GM21515 (cell line): ENCODE results near the gene EIF2S3.
A peak's percentile ranks its signal among the peaks of the same experiment; 100 is the strongest.
"Not testable (repeated sequence)": the region's sequence is repeated elsewhere in the genome, so short reads cannot be mapped to it uniquely, and the experiment has no call there.

Experiments used
- ATAC-seq: cut with Tn5 transposase; IDR thresholded peaks from one replicate; pipeline ENCODE4 v1.9.1; 2021; ENCODE audit not compliant: unreplicated experiment

The EIF2S3 gene

DNA sequence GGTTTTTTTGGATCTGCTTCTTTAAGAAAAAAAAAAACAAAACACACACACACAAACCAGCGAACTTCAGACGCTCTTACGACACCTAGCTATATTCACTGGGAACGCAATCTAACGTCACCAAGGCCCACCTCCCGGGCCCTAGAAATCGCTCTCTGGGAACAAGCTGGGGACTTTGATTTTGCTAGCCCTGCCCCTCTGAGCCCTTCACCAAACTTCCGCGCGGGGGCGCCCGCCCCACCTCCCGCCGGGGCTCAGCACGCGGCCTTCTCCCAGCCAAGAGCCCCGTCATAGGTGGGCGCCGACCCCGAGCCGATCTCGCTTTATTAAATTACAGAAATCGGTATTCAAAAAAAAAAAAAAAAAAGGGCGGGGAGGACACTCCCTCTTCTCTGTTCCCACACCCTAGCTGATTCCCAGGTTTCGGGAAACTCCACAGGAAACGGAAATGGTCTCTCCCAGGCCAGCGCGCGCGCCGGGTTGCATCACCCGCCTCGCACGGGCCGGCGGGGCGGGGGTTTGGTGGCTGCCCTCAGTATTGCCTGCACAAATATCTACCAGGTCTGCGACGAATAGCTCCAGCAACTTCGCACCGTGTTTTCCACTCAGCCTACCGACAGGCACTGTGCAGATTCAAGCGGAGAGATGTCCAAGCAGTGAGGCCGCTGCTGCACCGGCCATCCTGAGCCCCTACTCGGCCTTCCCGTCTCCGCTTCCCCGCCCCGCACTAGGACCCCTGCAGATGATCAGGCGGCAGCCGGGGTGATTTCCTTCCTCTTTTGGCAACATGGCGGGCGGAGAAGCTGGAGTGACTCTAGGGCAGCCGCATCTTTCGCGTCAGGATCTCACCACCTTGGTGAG is at the start of gene EIF2S3:
EIF2S3 (plus strand) TSS at position 775 of the 861 bp plus-strand sequence; CDS start at position 788, 13 bp downstream.
- ATAC-seq, result peak; percentile 93

DNA sequence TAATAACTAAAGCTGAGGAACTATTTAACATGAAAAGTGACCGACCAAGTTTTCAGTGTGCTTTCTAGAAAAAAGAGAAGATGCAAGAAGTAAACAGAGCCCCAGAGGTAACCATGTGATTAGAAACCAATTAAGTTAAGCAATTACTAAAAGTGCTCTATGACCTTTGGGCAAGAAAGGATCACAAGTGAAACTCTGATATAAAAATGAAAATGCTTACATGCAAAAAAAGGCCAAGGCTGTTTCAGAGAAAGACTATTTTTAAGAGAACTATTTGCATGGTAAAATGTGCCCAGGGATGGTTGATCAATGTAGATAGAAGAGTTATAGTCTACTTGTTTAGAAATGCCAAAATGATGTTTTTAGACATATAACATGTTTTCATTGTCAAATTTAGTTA is 49.7 kb upstream of the EIF2S3 start:
- no peak for ATAC-seq

DNA sequence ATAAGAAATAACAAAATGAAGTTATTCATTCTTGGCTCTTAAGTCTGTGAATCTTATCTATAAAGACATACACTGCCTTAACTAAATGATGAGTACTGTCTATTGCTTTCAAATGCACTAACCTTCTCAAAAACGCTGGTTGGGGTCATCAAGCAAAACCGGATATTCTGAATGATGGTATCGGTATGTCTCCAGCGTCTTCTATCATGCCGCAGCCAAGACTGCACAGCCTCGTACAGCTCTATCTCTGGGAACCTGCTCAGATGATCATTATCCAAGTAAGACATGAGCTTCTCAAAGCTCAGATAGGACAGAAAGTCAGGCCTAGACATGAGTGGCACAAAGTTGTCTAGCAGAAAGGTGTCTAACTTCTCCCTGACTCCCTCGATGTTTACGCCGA is 48.9 kb upstream of the EIF2S3 start:
- no peak for ATAC-seq

DNA sequence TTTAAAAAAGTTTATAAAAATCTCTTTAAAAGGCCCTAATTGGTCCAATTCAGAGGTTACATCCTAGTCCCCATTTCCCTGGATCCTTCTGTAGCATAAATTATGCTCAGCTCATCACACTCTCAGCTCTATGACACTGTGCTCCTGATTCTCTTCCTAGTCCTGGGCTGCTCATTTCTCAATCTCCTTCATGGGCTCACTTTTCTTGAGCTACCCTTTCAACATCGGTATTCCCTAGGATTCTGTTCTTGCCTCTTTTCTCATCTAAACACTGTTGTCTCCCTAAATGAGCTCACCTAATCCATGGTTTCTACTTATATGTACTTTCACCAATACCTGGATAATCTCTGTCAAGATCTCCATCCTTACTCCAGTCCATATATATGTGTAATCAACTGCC is 42.5 kb upstream of the EIF2S3 start:
- ATAC-seq, result no peak

DNA sequence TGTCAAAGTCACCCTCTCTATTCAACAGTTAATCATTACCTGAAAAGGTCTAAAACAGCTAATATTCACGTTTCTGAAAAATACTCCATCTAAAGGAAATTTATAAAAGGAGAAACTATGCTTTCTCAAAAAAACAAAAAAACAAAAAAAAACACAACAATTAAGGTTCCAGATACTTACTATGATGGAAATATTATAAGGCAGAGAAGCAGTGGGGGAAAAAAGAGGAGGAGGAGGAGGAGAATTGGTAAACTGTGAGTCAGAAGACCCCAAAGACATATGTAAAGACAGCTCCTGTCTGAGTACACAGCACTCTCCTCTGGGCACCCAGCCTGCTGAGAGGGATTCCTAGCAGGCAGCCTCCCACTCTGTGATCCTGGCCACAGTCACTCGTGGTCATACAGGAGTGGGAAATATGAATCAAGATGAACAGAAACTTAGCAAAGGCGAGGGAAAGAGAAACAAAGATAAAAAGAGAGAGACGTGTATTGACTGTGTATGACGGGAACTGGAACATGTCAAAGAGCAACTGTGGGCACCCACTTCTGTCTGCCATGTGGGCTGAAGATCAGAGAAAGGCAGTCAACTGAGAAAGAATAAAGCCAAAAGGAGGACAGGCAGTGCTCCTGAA is 40.3 kb upstream of the EIF2S3 start:
- ATAC-seq, result peak; percentile 71

DNA sequence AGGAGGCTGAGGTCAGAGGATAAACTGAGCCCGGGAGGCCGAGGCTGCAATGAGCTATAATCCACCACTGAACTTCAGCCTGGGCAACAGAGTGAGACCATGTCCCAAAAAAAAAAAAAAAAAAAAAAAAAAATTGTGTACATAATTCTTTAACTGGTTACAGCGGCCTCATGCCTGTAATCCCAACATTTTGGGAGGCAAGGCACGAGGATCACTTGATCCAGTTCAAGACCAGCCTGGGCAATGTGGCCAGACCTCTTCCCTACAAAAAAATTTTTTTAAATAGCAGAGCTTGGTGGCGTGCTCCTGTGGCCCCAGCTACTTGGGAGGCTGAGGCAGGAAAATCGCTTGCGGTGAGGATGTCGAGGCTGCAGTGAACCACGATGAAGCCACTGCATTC is 37.1 kb upstream of the EIF2S3 start:
- ATAC-seq, result no peak

DNA sequence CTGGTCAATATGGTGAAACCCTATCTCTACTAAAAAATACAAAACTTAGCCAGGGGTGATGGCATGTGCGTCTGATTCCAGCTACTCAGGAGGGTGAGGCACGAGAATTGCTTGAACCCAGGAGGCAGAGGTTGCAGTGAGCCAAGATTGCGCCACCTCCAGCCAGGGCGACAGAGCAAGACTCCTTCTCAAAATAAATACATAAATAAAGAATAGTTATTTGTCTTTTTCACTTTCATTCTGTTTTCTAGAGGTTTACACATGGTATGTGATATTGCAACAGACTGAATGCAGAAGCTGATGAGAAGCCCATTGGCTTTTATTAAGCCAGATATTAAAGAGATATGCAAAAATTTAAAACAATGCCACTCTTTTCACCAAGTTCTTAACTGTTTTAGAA is 35.9 kb upstream of the EIF2S3 start:
- no peak for ATAC-seq

DNA sequence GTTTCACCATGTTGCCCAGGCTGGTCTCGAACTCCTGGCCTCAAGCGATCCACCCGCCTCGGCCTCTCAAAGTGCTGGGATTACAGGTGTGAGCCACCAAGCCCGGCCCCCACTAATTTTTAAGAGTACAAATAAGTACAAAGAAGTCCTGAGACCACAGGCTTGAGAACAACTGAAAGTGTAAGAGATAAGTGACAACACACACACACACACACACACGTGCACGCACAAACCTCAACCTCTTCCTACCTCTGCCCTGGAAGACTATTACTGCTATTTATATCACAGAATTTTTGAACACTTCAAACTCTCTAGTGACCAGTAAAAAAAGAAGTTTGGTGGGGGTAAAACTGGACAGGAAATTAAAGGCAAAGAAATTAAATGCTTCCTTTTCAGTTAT is 35.3 kb upstream of the EIF2S3 start:
- no peak for ATAC-seq

DNA sequence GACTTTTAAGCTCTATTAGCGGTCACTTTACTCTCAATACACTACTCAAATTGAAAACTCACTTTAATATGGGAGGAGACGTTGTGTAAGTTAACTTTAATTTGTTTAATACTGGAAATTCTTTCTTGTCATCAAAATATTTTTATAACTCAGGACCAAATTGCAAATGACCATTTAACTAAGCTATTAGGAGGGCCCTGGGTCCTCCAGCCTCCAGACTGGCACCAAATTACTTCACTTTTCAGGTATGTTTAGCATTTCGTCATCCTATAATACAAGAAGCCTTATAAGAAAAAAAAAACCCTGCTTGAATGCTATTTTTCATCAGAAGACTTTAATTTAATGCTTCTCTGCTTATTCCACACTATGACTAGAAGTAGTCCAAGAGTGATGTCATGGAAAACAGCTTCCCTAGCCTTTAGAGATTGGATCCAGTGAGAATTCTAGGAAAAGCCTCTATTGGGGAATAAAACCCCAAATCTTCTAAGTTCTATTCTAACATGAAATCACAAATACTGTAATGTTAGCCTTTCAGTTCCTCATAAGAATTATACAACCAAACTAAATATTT is 34.4 kb upstream of the EIF2S3 start:
- no peak for ATAC-seq

DNA sequence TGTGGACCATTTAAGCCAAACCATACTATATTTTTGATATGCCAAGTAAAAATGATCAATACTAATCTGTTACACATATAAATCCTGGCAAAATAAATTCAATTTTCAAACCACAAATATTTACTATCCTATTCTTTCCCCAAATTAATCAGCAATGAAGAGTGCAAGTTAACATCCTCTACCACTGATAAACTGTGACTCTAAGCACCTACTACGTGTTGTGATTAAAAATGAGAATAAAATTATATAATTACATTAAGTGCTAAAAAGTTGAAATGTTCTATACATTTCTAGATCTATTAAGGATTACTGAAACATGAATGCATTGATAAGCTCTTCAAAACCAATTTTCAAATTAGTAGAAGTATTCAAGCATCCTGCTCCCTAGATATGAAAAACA is 31.2 kb upstream of the EIF2S3 start:
- no peak for ATAC-seq

DNA sequence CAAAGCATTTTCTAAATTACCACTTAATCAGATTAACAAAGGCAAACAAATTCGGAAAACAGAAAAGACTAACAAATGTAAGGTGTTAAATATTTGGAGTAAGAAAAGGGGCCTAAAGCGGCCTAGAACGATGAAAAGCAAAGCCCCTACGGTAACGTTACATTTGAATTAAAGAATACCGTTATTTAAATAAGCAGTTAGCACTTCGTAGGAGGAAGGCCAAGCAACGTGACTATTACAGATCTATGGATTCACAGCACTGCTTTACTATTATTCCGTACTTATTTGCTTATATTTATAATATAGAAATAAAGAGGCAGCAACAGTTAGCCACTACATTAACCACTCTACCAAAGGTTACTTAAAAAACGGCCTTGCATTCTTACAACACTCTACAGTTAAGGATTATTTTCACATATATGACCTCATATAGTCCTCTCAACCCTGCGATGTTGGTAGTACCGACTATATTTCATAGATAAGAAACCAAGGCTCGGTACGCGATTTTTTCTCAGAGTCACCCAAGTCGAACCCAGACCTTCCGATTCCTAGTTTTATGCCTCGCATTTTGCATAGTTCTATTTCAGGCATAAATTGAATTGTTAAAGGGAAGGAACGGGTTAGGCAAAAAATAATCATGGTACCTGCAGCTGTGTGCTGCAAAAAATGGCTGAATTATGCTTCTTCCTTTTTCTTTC is 30.6 kb upstream of the EIF2S3 start:
- ATAC-seq, result no peak

DNA sequence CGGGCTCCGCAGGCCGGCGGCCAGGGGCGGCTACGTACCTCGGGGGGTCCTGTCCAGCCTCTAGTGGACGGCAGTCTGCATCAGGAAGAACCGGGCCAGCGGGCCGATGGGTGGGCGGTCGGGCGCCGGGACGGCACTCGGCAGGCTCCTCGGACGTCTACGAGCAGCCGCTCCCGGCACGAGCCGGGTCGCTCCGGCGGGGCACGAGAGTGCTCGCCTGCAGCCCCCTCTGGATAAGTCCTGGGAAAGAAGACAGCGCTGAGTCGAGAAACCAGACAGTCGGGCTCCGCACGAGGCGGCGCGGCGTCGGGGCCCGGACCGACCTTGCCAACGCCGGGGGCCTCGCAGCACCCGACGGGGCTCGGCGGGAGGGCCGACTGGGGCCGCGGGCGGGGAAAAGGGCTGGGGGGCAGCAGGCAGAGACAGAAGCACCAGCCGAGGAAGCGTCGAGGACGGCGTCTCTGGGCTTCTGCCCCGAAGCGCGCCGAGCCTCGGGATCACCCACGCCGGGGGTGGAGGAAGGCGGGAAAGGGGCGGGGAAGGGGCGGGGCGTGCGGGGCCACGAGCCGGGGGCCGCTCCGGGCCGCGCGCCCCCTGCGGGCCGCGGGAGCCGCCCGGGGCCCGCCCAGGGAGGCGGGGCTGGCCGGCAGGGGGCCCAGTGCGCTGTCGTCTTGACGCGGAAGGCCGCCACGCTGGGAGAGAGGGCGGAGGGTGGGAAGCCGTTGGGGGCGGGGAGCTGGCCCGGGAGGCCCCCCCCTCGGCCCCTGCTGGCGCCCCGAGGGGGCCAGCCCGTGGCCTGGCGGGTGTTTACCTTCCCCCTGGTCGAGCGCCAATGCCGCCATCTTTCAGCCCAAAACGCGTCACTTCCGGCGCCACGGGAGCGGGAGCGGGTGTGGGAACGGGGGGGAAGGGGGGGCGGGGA is 29.7 kb upstream of the EIF2S3 start:
- peak; percentile 83 for ATAC-seq

DNA sequence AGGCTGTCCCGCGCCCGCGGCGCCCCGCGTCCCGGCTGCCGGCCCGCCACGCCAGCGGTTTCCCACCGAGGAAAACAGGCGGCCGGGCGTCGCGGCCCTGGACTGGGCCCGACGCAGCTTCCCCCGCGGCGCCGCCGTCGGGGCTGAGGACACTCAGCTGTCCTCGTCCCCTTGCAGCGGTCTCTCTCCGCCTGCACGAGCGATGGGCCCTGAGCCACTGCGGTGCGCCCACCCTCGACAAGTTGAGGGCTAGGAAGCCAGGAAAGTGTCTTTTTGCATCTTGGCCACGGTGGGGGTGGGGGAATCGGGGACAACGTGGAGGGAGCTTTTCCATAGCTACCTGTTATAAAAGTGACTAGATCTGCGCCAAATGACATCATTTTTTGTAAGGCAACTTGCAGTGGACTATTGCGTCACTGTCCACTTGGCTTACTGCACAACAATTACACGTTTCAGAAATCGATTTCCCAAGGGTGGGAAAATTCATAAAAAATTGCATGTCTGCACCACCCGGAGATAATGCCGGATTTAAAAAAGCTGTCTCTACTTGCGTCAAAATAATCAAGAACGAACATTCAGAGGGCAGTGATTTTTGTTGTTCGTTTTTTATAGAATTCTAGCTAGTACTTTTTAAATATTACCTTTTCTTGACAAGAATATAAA is 28.9 kb upstream of the EIF2S3 start:
- ATAC-seq, result peak; percentile 31

DNA sequence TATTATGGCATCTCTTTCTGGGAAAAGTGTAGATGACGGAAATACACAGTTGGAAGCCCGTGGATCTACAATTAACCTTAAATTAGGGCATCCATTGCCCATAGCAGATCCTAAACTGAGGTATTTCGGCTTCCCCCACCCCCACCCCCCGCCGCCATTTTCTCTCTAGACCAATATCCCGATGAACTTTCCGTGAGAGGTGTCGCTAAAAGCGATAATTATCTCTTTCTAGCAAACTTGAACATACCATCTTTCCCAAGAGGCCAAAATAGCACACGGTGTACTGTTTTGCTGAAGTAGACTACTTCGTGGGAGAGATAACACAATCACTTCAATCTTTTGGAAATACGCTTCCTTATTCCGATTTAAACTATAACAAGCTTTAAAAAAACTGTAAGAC is 28.3 kb upstream of the EIF2S3 start:
- ATAC-seq, result no peak

DNA sequence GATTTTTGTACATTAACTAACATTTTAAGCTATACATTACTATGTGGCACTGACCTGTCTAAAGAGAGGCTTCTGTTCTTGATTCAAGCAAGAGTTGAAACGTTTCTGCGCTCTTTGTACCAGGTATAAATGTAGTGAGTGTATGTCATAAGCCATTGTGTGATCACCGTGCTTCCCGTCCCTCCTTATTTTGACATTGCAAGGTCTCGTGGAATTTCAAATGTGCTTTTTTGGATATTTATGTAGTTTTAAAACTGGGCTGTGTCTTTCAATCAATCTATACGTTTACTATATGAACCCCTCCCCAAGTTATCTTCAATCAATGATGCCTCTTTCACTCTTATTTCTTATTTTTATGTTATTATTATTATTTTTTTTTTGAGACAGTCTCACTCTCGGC is 27.7 kb upstream of the EIF2S3 start, which contains the start of gene KLHL15:
KLHL15 (minus strand) TSS at position 101 of the 400 bp plus-strand sequence. CDS start 20,493 bp downstream, outside the sequence.
- ATAC-seq, result no peak

DNA sequence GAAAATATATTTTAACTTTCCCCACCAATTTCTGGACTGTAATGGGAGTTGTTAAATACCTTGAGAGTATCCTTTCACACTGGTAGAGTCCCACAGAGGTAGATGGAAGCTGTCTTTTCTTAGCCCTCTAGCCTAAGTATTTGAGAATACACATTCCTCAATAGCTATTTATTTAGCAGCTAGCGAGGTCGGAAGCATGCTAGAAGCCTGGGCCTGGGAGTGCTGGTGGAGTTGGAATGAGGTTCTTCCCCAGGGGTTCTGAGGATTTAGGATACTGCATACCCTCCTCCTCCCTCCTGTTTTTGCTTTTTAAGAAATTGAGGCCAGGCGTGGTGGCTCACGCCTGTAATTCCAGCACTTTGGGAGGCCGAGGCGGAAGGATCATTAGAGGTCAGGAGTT is 26.8 kb upstream of the EIF2S3 start:
- ATAC-seq, result no peak

DNA sequence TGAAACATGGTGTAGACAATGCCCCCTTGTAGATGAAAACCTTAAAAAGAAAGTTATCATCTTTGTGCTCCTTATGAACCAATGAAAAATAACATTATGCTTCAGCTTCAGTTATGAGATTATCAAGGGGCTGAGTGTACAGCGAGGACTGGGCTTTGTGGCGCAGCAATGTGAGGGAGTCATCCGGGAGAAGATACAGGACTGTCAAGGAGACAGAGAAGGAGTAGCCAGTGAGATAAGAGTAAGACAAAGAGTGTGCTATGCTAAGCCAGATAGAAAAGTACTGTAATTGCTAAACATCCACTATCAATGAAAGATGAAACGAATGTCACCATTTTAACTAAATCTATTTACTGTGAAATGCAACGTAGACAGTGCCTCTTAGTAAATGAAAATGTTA is 24.2 kb upstream of the EIF2S3 start:
- no peak for ATAC-seq

DNA sequence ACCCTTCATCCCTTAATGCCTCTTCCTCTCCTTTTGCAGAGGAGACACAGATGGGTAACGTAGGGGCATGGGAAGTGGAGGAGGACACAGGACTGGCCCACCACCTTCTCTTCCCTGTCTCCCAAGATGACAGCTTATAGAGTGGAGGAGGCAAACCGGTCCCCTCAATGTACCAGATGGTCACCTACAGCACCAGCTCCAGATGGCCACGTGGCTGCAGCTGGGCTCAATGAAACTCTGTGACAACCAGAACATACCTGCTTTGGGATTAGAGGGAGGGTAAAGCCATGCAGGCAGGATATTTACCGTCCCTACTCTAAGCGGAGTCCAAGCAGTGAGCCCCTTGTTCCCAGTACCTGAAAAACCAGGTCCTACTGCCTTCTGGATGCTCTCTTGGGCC is 20.3 kb upstream of the EIF2S3 start:
- ATAC-seq, result no peak

DNA sequence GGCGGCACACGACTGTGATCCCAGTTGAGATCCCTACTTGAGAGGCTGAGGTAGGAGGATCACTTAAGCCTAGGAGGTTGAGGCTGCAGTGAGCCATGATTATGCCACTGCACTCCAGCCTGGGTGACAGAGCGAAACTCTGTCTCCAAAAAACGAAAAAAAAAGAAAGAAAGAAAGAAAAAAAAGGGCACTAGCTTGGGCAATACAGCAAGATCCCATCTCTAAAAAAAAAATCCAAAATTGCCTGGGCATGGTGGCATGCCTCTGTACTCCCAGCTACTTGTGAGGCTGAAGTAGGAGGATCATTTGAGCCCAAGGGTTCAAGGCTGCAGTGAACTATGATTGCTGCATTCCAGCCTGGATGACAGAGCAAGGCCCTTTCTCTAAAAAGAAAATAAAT is 17.0 kb upstream of the EIF2S3 start:
- no peak for ATAC-seq

DNA sequence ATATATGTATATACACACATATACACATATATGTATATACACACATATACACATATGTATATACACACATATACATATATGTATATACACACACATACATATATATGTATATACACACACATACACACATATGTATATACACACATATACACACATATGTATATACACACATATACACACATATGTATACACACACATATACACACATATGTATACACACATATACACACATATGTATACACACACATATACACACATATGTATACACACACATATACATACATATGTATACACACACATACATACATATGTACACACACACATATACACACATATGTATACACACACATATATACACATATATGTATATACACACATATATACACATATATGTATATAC is 8.7 kb upstream of the EIF2S3 start:
- ATAC-seq, result not testable (repeated sequence)
